ENCODE data around the gene ZMIZ1.

Gene ZMIZ1

GRCh38 chr10:79247373-79248137, 178.8 kb downstream of the ZMIZ1 start:
- no peak for TF ChIP-seq CTCF (IDR thresholded peaks at IDR 0.05; ENCODE audit: low read depth, low read length)
- peaks cover 35% of the 10 kb centered on the region for H3K36me3 ChIP-seq
- H3K4me1 ChIP-seq: peaks cover 64% of the 10 kb centered on the region
- no peak for DNase-seq
- H3K4me3 ChIP-seq (ENCODE audit: low read depth, low read length): peak overlapping the region; percentile 84
- no peaks in the 10 kb centered on the region for H3K9me3 ChIP-seq
- H3K27me3 ChIP-seq: no peaks in the 10 kb centered on the region

GRCh38 chr10:79248341-79249185, 179.8 kb downstream of the ZMIZ1 start:
- DNase-seq: peak; percentile 86
- H3K27me3 ChIP-seq: no peaks in the 10 kb centered on the region
- H3K36me3 ChIP-seq: peaks cover 36% of the 10 kb centered on the region
- H3K4me3 ChIP-seq (ENCODE audit: low read depth, low read length): peak overlapping the region; percentile 84
- H3K4me1 ChIP-seq: peaks cover 72% of the 10 kb centered on the region
- no peaks in the 10 kb centered on the region for H3K9me3 ChIP-seq
- no peak for TF ChIP-seq CTCF (IDR thresholded peaks at IDR 0.05; ENCODE audit: low read depth, low read length)

- no peak for TF ChIP-seq CTCF (IDR thresholded peaks at IDR 0.05; ENCODE audit: low read depth, low read length)
- H3K9me3 ChIP-seq: no peaks in the 10 kb centered on the region
- H3K27me3 ChIP-seq: no peaks in the 10 kb centered on the region
- DNase-seq: no peak
- peaks cover 79% of the 10 kb centered on the region for H3K4me1 ChIP-seq
- H3K36me3 ChIP-seq: peaks cover 32% of the 10 kb centered on the region
- H3K4me3 ChIP-seq (ENCODE audit: low read depth, low read length): no peak overlapping the region
Measured at GRCh38 chr10:79249186-79250121, 180.7 kb downstream of the ZMIZ1 start.

GRCh38 chr10:79250259-79250658, 181.5 kb downstream of the ZMIZ1 start:
- no peaks in the 10 kb centered on the region for H3K9me3 ChIP-seq
- H3K4me3 ChIP-seq (ENCODE audit: low read depth, low read length): no peak overlapping the region
- no peak for DNase-seq
- peaks cover 31% of the 10 kb centered on the region for H3K36me3 ChIP-seq
- H3K4me1 ChIP-seq: peaks cover 79% of the 10 kb centered on the region
- TF ChIP-seq CTCF (IDR thresholded peaks at IDR 0.05; ENCODE audit: low read depth, low read length): no peak
- no peaks in the 10 kb centered on the region for H3K27me3 ChIP-seq

- no peaks in the 10 kb centered on the region for H3K9me3 ChIP-seq
- no peaks in the 10 kb centered on the region for H3K27me3 ChIP-seq
- DNase-seq: no peak
- peaks cover 75% of the 10 kb centered on the region for H3K4me1 ChIP-seq
- H3K36me3 ChIP-seq: peaks cover 43% of the 10 kb centered on the region
- no peak for TF ChIP-seq CTCF (IDR thresholded peaks at IDR 0.05; ENCODE audit: low read depth, low read length)
- no peak overlapping the region for H3K4me3 ChIP-seq (ENCODE audit: low read depth, low read length)
Measured at GRCh38 chr10:79252450-79252849, 183.7 kb downstream of the ZMIZ1 start.
